HG03521 (cell line): ENCODE measurements around the gene TEX264.
A peak's percentile ranks its signal among the peaks of the same experiment; 100 is the strongest.
"Not testable (repeated sequence)": the region's sequence is repeated elsewhere in the genome, so short reads cannot be mapped to it uniquely, and the experiment has no call there.

Source experiments
- ATAC-seq: cut with Tn5 transposase; IDR thresholded peaks from one replicate; pipeline ENCODE4 v1.9.1; 2021; ENCODE audit warnings: mild to moderate bottlenecking, moderate library complexity; ENCODE audit not compliant: unreplicated experiment

Gene TEX264

GRCh38 chr3:51670823-51671733, at the start of gene TEX264:
Gene TEX264, plus strand, starts transcription at chr3:51671252. Its CDS starts 3,053 bp downstream, at chr3:51674305.
- ATAC-seq: peak; percentile 72

- ATAC-seq: no peak
Measured at GRCh38 chr3:51622413-51622812, 48.6 kb upstream of the TEX264 start.

GRCh38 chr3:51622868-51623267, 48.2 kb upstream of the TEX264 start:
- no peak for ATAC-seq

GRCh38 chr3:51630513-51630912, 40.5 kb upstream of the TEX264 start:
- ATAC-seq: no peak

GRCh38 chr3:51637144-51637940, 33.7 kb upstream of the TEX264 start:
- no peak for ATAC-seq

GRCh38 chr3:51637941-51638471, 33.0 kb upstream of the TEX264 start:
- no peak for ATAC-seq

GRCh38 chr3:51642462-51642861, 28.6 kb upstream of the TEX264 start:
- ATAC-seq: no peak

- ATAC-seq: no peak
Measured at GRCh38 chr3:51646091-51646490, 25.0 kb upstream of the TEX264 start.

- not testable (repeated sequence) for ATAC-seq
Measured at GRCh38 chr3:51652103-51652502, 18.9 kb upstream of the TEX264 start.

- ATAC-seq: not testable (repeated sequence)
Measured at GRCh38 chr3:51653409-51653808, 17.6 kb upstream of the TEX264 start.

GRCh38 chr3:51657234-51657633, 13.8 kb upstream of the TEX264 start:
- no peak for ATAC-seq

- no peak for ATAC-seq
Measured at GRCh38 chr3:51659942-51660341, 11.1 kb upstream of the TEX264 start.

GRCh38 chr3:51662456-51662855, 8.6 kb upstream of the TEX264 start:
- ATAC-seq: no peak

- ATAC-seq: no peak
Measured at GRCh38 chr3:51668756-51669155, 2.3 kb upstream of the TEX264 start.

GRCh38 chr3:51669241-51670052, 1.6 kb upstream of the TEX264 start:
- ATAC-seq: no peak

- no peak for ATAC-seq
Measured at GRCh38 chr3:51670053-51670822, 814 bp upstream of the TEX264 start.

- ATAC-seq: peak; percentile 27
Measured at GRCh38 chr3:51671734-51672475, 853 bp downstream of the TEX264 start.

- ATAC-seq: no peak
Measured at GRCh38 chr3:51673181-51673801, 2.2 kb downstream of the TEX264 start.
